Measurements from ENCODE around the gene FBXL19. TPM values are rescaled to one million over a fixed set of nuclear protein-coding genes. Genes with fewer than 3 reads are reported as not detected.
A peak's percentile ranks its signal among the peaks of the same experiment; 100 is the strongest.

Gene FBXL19
- total and polyA plus RNA-seq, 2 donors (not counting 1 experiment from before 2014, with no cell fraction given): 3.1 to 14.5 TPM

- TF ChIP-seq CTCF (conservative IDR thresholded peaks at IDR 0.05 in 1 of 2, IDR thresholded peaks at IDR 0.05 in 1 of 2; ENCODE audit: low read depth in 1 of 2, low read length in 2 of 2): no peak
- TF ChIP-seq EZH2 (IDR thresholded peaks at IDR 0.05; ENCODE audit: low read length, missing control alignments): no peak
- Histone ChIP-seq H2AFZ (ENCODE audit: low read length) (no peak overlapping the region), H3K4me2 (ENCODE audit: extremely low read depth, insufficient read depth, low read length) (no peak overlapping the region), H3K9me3 (ENCODE audit: control insufficient read depth, insufficient read depth, low read depth, low read length) (no peaks in the 10 kb centered on the region), H3K27me3 (ENCODE audit: control insufficient read depth, insufficient read depth, low read length) (no peaks in the 10 kb centered on the region), H4K20me1 (ENCODE audit: control insufficient read depth, extremely low read depth, insufficient read depth, low read length) (no peaks in the 10 kb centered on the region), H3K4me1 (ENCODE audit: control insufficient read depth, extremely low read depth, insufficient read depth, low read length) (peaks cover 17% of the 10 kb centered on the region), H3K4me3 (replicated peaks in 1 of 4; ENCODE audit: control extremely low read depth in 1 of 4, insufficient read depth in 1 of 4, low read depth in 3 of 4, low read length in 4 of 4) (no peak overlapping the region), H3K27ac (ENCODE audit: insufficient read depth, low read length) (no peak overlapping the region), H3K36me3 (ENCODE audit: control insufficient read depth, insufficient read depth, low read length) (peaks cover 1% of the 10 kb centered on the region), H3K9ac (ENCODE audit: insufficient read depth, low read length) (no peak overlapping the region), H3K79me2 (ENCODE audit: control insufficient read depth, insufficient read depth, low read length) (no peaks in the 10 kb centered on the region)
- no peak for DNase-seq (ENCODE audit: low read depth in 2 of 2)
These were observed 23.6 kb upstream of the FBXL19 start for GRCh38 chr16:30899794-30900193.

GRCh38 chr16:30900588-30900987, 22.8 kb upstream of the FBXL19 start:
- H3K4me1 ChIP-seq (ENCODE audit: control insufficient read depth, extremely low read depth, insufficient read depth, low read length): peaks cover 9% of the 10 kb centered on the region
- H2AFZ ChIP-seq (ENCODE audit: low read length): no peak overlapping the region
- H3K36me3 ChIP-seq (ENCODE audit: control insufficient read depth, insufficient read depth, low read length): peaks cover 1% of the 10 kb centered on the region
- H3K27me3 ChIP-seq (ENCODE audit: control insufficient read depth, insufficient read depth, low read length): no peaks in the 10 kb centered on the region
- H3K27ac ChIP-seq (ENCODE audit: insufficient read depth, low read length): no peak overlapping the region
- H3K79me2 ChIP-seq (ENCODE audit: control insufficient read depth, insufficient read depth, low read length): no peaks in the 10 kb centered on the region
- DNase-seq (ENCODE audit: low read depth in 2 of 2): no peak
- no peak overlapping the region for H3K9ac ChIP-seq (ENCODE audit: insufficient read depth, low read length)
- H3K9me3 ChIP-seq (ENCODE audit: control insufficient read depth, insufficient read depth, low read depth, low read length): no peaks in the 10 kb centered on the region
- no peaks in the 10 kb centered on the region for H4K20me1 ChIP-seq (ENCODE audit: control insufficient read depth, extremely low read depth, insufficient read depth, low read length)
- H3K4me2 ChIP-seq (ENCODE audit: extremely low read depth, insufficient read depth, low read length): no peak overlapping the region
- H3K4me3 ChIP-seq (replicated peaks in 1 of 4; ENCODE audit: control extremely low read depth in 1 of 4, insufficient read depth in 1 of 4, low read depth in 3 of 4, low read length in 4 of 4): no peak overlapping the region
- TF ChIP-seq EZH2 (IDR thresholded peaks at IDR 0.05; ENCODE audit: low read length, missing control alignments) (no peak), CTCF (conservative IDR thresholded peaks at IDR 0.05 in 1 of 2, IDR thresholded peaks at IDR 0.05 in 1 of 2; ENCODE audit: low read depth in 1 of 2, low read length in 2 of 2) (no peak)

- H3K27ac ChIP-seq (ENCODE audit: insufficient read depth, low read length): peak overlapping the region; percentile 34
- peak overlapping the region; percentile 23 for H3K4me2 ChIP-seq (ENCODE audit: extremely low read depth, insufficient read depth, low read length)
- TF ChIP-seq EZH2 (IDR thresholded peaks at IDR 0.05; ENCODE audit: low read length, missing control alignments) (no peak), CTCF (conservative IDR thresholded peaks at IDR 0.05 in 1 of 2, IDR thresholded peaks at IDR 0.05 in 1 of 2; ENCODE audit: low read depth in 1 of 2, low read length in 2 of 2) (no peak)
- no peaks in the 10 kb centered on the region for H3K27me3 ChIP-seq (ENCODE audit: control insufficient read depth, insufficient read depth, low read length)
- H3K4me3 ChIP-seq (replicated peaks in 1 of 4; ENCODE audit: control extremely low read depth in 1 of 4, insufficient read depth in 1 of 4, low read depth in 3 of 4, low read length in 4 of 4): peak overlapping the region; percentile 6 to 53 (median 20)
- H3K9ac ChIP-seq (ENCODE audit: insufficient read depth, low read length): no peak overlapping the region
- DNase-seq (ENCODE audit: low read depth in 2 of 2): no peak
- peaks cover 1% of the 10 kb centered on the region for H3K36me3 ChIP-seq (ENCODE audit: control insufficient read depth, insufficient read depth, low read length)
- H2AFZ ChIP-seq (ENCODE audit: low read length): no peak overlapping the region
- H4K20me1 ChIP-seq (ENCODE audit: control insufficient read depth, extremely low read depth, insufficient read depth, low read length): no peaks in the 10 kb centered on the region
- peaks cover 2% of the 10 kb centered on the region for H3K4me1 ChIP-seq (ENCODE audit: control insufficient read depth, extremely low read depth, insufficient read depth, low read length)
- H3K9me3 ChIP-seq (ENCODE audit: control insufficient read depth, insufficient read depth, low read depth, low read length): no peaks in the 10 kb centered on the region
- H3K79me2 ChIP-seq (ENCODE audit: control insufficient read depth, insufficient read depth, low read length): no peaks in the 10 kb centered on the region
These were observed 22.0 kb upstream of the FBXL19 start for GRCh38 chr16:30901201-30902028.

All from fibroblast of lung (primary cell).